Mammary epithelial cell (primary cell): ENCODE results near the gene OR2Y1.

ENCODE experiments used
- EZH2 ChIP-seq: IDR thresholded peaks from 2 replicates; pipeline ENCODE4 v1.6.1; 2012; ENCODE audit warnings: low read length, inconsistent platforms, borderline replicate concordance
- TF ChIP-seq, protein P1 (sequence below), 2 donors: IDR thresholded peaks in 1 of 2; conservative IDR thresholded peaks in 1 of 2; 2 replicates each; pipeline ENCODE4 v1.5.1; 2011 to 2012; ENCODE audit warnings: inconsistent platforms in 2 of 2, low read length in 2 of 2, mild to moderate bottlenecking in 2 of 2, control low read depth in 1 of 2, low read depth in 1 of 2; ENCODE audit not compliant: insufficient read depth in 1 of 2; ENCODE audit errors: extremely low read depth in 1 of 2

DNA sequence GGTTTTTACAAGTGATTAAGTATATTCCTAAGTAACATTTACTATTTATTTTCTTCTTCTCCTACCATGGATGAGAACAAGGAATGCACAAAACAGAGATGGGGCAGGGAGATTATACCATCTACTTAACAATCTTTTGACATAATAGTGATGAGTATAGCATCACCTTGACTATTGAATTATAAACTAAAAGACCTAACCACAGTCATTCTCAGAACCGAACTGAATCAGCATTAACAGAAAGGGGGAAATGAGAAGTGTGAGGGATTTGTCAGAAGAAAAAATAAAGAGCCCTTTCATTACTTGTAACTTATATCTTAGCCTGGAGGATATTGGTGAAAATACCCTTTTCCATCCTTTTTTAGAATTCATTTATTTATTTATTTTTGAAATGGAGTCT is 21.9 kb downstream of the OR2Y1 start:
- TF ChIP-seq, protein P1, sequence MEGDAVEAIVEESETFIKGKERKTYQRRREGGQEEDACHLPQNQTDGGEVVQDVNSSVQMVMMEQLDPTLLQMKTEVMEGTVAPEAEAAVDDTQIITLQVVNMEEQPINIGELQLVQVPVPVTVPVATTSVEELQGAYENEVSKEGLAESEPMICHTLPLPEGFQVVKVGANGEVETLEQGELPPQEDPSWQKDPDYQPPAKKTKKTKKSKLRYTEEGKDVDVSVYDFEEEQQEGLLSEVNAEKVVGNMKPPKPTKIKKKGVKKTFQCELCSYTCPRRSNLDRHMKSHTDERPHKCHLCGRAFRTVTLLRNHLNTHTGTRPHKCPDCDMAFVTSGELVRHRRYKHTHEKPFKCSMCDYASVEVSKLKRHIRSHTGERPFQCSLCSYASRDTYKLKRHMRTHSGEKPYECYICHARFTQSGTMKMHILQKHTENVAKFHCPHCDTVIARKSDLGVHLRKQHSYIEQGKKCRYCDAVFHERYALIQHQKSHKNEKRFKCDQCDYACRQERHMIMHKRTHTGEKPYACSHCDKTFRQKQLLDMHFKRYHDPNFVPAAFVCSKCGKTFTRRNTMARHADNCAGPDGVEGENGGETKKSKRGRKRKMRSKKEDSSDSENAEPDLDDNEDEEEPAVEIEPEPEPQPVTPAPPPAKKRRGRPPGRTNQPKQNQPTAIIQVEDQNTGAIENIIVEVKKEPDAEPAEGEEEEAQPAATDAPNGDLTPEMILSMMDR (conservative IDR thresholded peaks at IDR 0.05 in 1 of 2, IDR thresholded peaks at IDR 0.05 in 1 of 2; ENCODE audit: extremely low read depth in 1 of 2, insufficient read depth in 1 of 2, low read depth in 1 of 2, low read length in 2 of 2), result no peak
- TF ChIP-seq EZH2, result no peak
